Esophagus muscularis mucosa (tissue), 3 donors: Measurements from ENCODE around the gene FBXO5.

Experiments
- POLR2A ChIP-seq: fragments of 450-650 bp; IDR thresholded peaks from one replicate; pipeline ENCODE4 v1.6.1; 2017; ENCODE audit warnings: antibody characterized with exemption, moderate library complexity, mild to moderate bottlenecking, low read depth
- TF ChIP-seq, protein P1 (sequence below), 3 experiments: fragments of 200-600 bp in 2 of 3; fragments of 450-650 bp in 1 of 3; sonication (generic) in 2 of 3; IDR thresholded peaks; one replicate each; pipeline ENCODE4 v1.5.1; 2017 to 2019; ENCODE audit warnings: antibody characterized with exemption in 3 of 3, mild to moderate bottlenecking in 2 of 3, moderate library complexity in 1 of 3

GRCh38 chr6:153015094-153015640 lies 32.3 kb upstream of the FBXO5 start:
- TF ChIP-seq POLR2A = no peak
- TF ChIP-seq, protein P1, sequence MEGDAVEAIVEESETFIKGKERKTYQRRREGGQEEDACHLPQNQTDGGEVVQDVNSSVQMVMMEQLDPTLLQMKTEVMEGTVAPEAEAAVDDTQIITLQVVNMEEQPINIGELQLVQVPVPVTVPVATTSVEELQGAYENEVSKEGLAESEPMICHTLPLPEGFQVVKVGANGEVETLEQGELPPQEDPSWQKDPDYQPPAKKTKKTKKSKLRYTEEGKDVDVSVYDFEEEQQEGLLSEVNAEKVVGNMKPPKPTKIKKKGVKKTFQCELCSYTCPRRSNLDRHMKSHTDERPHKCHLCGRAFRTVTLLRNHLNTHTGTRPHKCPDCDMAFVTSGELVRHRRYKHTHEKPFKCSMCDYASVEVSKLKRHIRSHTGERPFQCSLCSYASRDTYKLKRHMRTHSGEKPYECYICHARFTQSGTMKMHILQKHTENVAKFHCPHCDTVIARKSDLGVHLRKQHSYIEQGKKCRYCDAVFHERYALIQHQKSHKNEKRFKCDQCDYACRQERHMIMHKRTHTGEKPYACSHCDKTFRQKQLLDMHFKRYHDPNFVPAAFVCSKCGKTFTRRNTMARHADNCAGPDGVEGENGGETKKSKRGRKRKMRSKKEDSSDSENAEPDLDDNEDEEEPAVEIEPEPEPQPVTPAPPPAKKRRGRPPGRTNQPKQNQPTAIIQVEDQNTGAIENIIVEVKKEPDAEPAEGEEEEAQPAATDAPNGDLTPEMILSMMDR (IDR thresholded peaks at IDR 0.05) = no peak
